Calu3 (cell line): ENCODE results near the gene KRTAP16-1. TPM values are rescaled to one million over a fixed set of nuclear protein-coding genes. Genes with fewer than 3 reads are reported as not detected.
"Not testable (repeated sequence)": the region's sequence is repeated elsewhere in the genome, so short reads cannot be mapped to it uniquely, and the experiment has no call there.

Experiments used
- Bru-seq: library from RNA; stranded (reverse); fragments of 400-500 nt; gene quantifications from one replicate; lab custom pipeline; 2021; lab: Mats Ljungman, UMichigan
- BruChase-seq, 2 experiments: library from RNA; stranded (reverse); fragments of 400-500 nt; gene quantifications; one replicate each; lab custom pipeline; 2021; lab: Mats Ljungman, UMichigan
- BruUV-seq: library from RNA; stranded (reverse); fragments of 400-500 nt; replicated peaks from 2 replicates; lab custom pipeline; 2021; lab: Mats Ljungman, UMichigan
- CTCF ChIA-PET: fragments of 300-600 bp; sonication (Branson Sonifier 250); formaldehyde crosslinking; loops from one replicate; lab custom pipeline; 2022; ENCODE audit warnings: antibody characterized with exemption; lab: Charles Lee
- DNase-seq: peaks from one replicate; pipeline ENCODE4 v3.0.0; 2022
- H3K27ac Mint-ChIP-seq: one replicate; pipeline ENCODE4 v1.8.0; 2022; ENCODE audit warnings: mixed read lengths; ENCODE audit not compliant: unreplicated experiment
- H3K27me3 Mint-ChIP-seq: one replicate; pipeline ENCODE4 v1.8.0; 2022; ENCODE audit warnings: mixed read lengths; ENCODE audit not compliant: unreplicated experiment
- H3K36me3 Mint-ChIP-seq: one replicate; pipeline ENCODE4 v1.8.0; 2022; ENCODE audit warnings: mild to moderate bottlenecking, moderate library complexity, mixed read lengths; ENCODE audit not compliant: insufficient read depth, unreplicated experiment
- H3K4me1 Mint-ChIP-seq: one replicate; pipeline ENCODE4 v1.8.0; 2022; ENCODE audit warnings: mild to moderate bottlenecking, low read depth, mixed read lengths; ENCODE audit not compliant: unreplicated experiment
- H3K4me3 Mint-ChIP-seq: one replicate; pipeline ENCODE4 v1.8.0; 2022; ENCODE audit warnings: mild to moderate bottlenecking, low read depth, moderate library complexity, mixed read lengths; ENCODE audit not compliant: unreplicated experiment
- H3K9me3 Mint-ChIP-seq: one replicate; pipeline ENCODE4 v1.8.0; 2022; ENCODE audit warnings: low read depth, mixed read lengths; ENCODE audit not compliant: unreplicated experiment
- intact Hi-C: fragments of 100-400 bp; cut with micrococcal nuclease; formaldehyde crosslinking; loops from one replicate; pipeline ENCODE4 v1.10.0; 2022; ENCODE audit not compliant: unreplicated experiment
- long read RNA-seq: library from polyadenylated mRNA; stranded (forward); transcript quantifications from one replicate; pipeline ENCODE4 v2.0.0, GENCODE V29; 2022
- total RNA-seq: library from RNA; stranded (reverse); gene quantifications from 2 replicates; pipeline ENCODE4 v1.2.3, GENCODE V29; 2022
- TF ChIP-seq, protein P1 (sequence below): fragments of 200-600 bp; IDR thresholded peaks from one replicate; pipeline ENCODE4 v1.8.0; 2022; ENCODE audit warnings: antibody characterized with exemption; ENCODE audit not compliant: unreplicated experiment

KRTAP16-1 gene, protein sequence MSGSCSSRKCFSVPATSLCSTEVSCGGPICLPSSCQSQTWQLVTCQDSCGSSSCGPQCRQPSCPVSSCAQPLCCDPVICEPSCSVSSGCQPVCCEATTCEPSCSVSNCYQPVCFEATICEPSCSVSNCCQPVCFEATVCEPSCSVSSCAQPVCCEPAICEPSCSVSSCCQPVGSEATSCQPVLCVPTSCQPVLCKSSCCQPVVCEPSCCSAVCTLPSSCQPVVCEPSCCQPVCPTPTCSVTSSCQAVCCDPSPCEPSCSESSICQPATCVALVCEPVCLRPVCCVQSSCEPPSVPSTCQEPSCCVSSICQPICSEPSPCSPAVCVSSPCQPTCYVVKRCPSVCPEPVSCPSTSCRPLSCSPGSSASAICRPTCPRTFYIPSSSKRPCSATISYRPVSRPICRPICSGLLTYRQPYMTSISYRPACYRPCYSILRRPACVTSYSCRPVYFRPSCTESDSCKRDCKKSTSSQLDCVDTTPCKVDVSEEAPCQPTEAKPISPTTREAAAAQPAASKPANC
- total RNA-seq (not detected in 2 replicates), Bru-seq, nascent RNA (not detected), BruChase-seq, experiment 1, labeled RNA remaining after a 6-hour chase (not detected), BruChase-seq, experiment 2, labeled RNA remaining after a 2-hour chase (not detected)
- long read RNA-seq, result 0 reads

DNA sequence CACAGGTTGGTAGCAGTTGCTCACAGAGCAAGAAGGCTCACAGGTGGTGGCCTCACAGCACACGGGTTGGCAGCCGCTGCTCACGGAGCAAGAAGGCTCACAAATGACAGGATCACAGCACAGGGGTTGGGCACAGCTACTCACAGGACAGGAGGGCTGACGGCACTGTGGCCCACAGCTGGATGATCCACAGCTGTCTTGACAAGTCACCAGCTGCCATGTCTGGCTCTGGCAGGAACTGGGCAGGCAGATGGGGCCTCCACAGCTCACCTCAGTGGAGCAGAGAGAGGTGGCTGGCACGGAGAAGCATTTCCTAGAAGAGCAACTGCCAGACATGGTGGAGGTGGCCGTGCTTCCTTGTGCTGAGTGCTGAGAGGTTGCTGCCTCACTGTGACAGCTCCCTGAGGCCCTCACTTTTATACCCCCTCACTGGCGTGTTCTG, at the start of gene KRTAP16-1:
Gene KRTAP16-1, minus strand, starts transcription at position 392 of the 442 bp plus-strand sequence. Its CDS starts 56 bp downstream, at position 336.
- no peak within 1 kb of the TSS for H3K4me3 Mint-ChIP-seq
- no TSS peak for BruUV-seq
- no peaks in the 10 kb centered on the region for H3K9me3 Mint-ChIP-seq
- peaks cover 8% of the 10 kb centered on the region for H3K4me1 Mint-ChIP-seq
- DNase-seq, result no peak
- TF ChIP-seq, protein P1, sequence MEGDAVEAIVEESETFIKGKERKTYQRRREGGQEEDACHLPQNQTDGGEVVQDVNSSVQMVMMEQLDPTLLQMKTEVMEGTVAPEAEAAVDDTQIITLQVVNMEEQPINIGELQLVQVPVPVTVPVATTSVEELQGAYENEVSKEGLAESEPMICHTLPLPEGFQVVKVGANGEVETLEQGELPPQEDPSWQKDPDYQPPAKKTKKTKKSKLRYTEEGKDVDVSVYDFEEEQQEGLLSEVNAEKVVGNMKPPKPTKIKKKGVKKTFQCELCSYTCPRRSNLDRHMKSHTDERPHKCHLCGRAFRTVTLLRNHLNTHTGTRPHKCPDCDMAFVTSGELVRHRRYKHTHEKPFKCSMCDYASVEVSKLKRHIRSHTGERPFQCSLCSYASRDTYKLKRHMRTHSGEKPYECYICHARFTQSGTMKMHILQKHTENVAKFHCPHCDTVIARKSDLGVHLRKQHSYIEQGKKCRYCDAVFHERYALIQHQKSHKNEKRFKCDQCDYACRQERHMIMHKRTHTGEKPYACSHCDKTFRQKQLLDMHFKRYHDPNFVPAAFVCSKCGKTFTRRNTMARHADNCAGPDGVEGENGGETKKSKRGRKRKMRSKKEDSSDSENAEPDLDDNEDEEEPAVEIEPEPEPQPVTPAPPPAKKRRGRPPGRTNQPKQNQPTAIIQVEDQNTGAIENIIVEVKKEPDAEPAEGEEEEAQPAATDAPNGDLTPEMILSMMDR, result no peak
- no peak within 1 kb of the TSS for H3K27ac Mint-ChIP-seq
- CTCF ChIA-PET, result no interaction called here
- peaks cover 22% of the 10 kb centered on the region for H3K27me3 Mint-ChIP-seq
- intact Hi-C loops, result no loop called here
- H3K36me3 Mint-ChIP-seq, result no peaks in the 10 kb centered on the region

DNA sequence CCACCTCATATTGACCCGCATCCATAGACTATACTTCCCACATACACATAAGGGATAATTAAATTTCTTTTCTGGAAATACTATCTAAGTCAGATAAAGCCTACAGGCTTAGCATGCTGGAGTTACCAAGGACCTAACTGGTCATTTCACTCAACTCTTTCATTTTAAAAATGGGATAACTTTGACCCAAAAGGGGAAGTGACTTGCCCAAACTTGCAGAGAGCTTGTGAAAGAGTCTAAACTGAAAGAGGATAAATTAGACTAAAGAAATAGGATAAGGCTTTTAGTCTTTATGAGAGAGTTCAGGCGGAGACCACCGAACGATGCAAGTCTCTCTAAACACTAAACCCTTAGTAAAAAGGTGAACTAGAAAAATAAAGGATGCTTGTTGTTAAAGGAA, 45.4 kb upstream of the KRTAP16-1 start:
- TF ChIP-seq, protein P1, result no peak
- H3K4me3 Mint-ChIP-seq, result no peak overlapping the region
- CTCF ChIA-PET, result interaction anchor here (0.5 to 0.7 kb wide), 3 partner anchors 187 to 1122 kb away, joined by 3 read pairs; no protein-coding TSS in a partner anchor
- no peak for DNase-seq
- H3K9me3 Mint-ChIP-seq, result peaks cover 3% of the 10 kb centered on the region
- no TSS peak for BruUV-seq
- H3K4me1 Mint-ChIP-seq, result peaks cover 2% of the 10 kb centered on the region
- intact Hi-C loops, result no loop called here
- H3K36me3 Mint-ChIP-seq, result no peaks in the 10 kb centered on the region
- H3K27me3 Mint-ChIP-seq, result peaks cover 13% of the 10 kb centered on the region
- H3K27ac Mint-ChIP-seq, result no peak overlapping the region

DNA sequence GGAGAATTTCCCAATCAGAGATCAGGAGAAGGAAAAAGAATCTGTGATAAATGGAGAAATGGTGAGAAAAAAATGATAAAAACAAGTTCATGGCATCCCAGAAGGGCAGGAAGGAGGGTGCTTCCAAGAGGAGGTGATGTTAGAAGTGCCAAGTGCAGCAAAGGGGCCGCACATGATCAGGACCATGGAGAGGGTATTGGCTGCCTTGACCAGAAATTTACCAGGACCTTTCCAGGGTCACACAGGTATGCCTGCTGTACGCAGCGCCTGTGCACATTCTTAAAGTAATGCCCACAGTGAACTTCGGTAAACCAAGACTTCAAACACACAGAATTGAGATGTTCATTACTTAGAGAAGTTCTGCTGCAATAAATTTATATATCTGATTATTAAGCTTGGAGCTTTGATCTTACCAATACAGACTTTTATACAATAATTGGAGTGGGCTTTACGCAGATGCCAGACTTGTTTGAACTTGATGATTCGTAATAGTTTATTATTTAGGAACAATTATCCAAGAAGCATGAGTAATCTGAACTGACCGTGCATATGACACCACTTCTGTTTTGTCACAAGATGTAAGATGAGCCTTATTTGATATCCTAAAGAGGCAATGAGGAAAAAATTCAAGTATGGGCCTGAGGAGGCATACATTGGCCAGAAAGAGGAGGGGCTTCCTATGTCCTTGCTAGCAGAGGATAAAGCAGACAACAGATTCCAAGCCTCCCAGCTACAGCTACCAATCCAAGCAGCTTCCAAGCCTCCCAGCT, 43.7 kb upstream of the KRTAP16-1 start:
- BruUV-seq, result no TSS peak
- CTCF ChIA-PET, result no interaction called here
- Mint-ChIP-seq H3K36me3 (no peaks in the 10 kb centered on the region), H3K9me3 (peaks cover 3% of the 10 kb centered on the region), H3K27ac (no peak overlapping the region), H3K4me1 (peaks cover 6% of the 10 kb centered on the region), H3K27me3 (peaks cover 13% of the 10 kb centered on the region), H3K4me3 (no peak overlapping the region)
- intact Hi-C loops, result no loop called here
- TF ChIP-seq, protein P1, result no peak
- no peak for DNase-seq

DNA sequence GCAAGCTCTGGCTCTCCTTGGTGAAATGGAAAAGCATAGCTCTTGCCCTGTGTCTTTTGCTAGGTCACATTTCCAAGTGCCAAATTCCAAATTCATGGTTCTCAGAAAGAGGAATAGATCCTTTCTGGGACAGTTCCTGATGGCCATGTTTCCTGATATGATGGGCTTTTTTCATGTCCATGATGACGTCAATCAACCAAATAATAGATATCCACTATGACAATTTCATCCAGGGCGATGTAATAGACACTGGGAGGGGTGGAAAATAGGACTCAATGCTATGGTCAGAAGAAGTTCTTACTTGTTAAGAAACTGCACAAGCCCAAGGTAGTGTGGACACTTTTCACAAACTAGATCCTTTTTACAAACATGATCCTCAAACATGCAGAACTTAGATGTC, 42.1 kb upstream of the KRTAP16-1 start:
- no TSS peak for BruUV-seq
- no peak overlapping the region for H3K4me3 Mint-ChIP-seq
- H3K27ac Mint-ChIP-seq, result no peak overlapping the region
- intact Hi-C loops, result no loop called here
- peaks cover 13% of the 10 kb centered on the region for H3K27me3 Mint-ChIP-seq
- CTCF ChIA-PET, result interaction anchor here (0.7 kb wide), 1 partner anchor 72 kb away, joined by 6 read pairs; no protein-coding TSS in a partner anchor
- peaks cover 3% of the 10 kb centered on the region for H3K9me3 Mint-ChIP-seq
- TF ChIP-seq, protein P1, result no peak
- DNase-seq, result no peak
- no peaks in the 10 kb centered on the region for H3K36me3 Mint-ChIP-seq
- H3K4me1 Mint-ChIP-seq, result peaks cover 7% of the 10 kb centered on the region

DNA sequence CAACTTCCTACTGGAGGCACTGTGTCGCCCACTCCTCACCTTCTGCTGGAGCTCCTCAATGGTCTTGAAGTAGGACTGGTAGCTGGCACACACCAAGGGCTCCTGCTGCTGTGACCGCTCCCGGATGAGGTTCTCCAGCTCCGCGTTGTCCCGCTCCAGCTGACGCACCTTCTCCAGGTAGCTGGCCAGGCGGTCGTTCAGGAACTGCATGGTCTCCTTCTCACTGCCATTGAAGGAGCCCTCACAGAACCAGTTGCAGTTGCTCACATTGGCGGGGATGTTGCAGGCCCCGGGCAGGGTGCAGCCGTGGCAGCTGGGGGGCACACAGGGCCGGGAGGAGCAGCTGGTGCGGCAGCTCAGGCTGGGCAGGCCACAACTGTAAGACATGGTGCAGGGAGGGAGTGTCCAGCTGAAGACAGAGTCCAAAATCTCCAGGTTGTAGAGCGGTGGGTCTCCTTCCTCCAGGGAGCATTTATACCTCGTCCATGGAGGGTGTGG, 41.3 kb upstream of the KRTAP16-1 start, which contains the start of gene KRT33A:
Gene KRT33A, minus strand, starts transcription at position 448 of the 498 bp plus-strand sequence. Its CDS starts 61 bp downstream, at position 387.
- CTCF ChIA-PET, result interaction anchor here (0.5 to 0.7 kb wide), 4 partner anchors 20 to 294 kb away, joined by 3 to 6 read pairs (median 3); partner anchors contain the start of gene KRT33B
- intact Hi-C loops, H3K4me1 Mint-ChIP-seq, H3K4me3 Mint-ChIP-seq, H3K27ac Mint-ChIP-seq, H3K9me3 Mint-ChIP-seq, BruUV-seq, H3K36me3 Mint-ChIP-seq, DNase-seq: not testable (repeated sequence)
- H3K27me3 Mint-ChIP-seq, result peaks cover 13% of the 10 kb centered on the region
